Lower lobe of right lung (tissue), 2 donors: ENCODE results near the gene CDC42SE2. TPM values are rescaled to one million over a fixed set of nuclear protein-coding genes. Genes with fewer than 3 reads are reported as not detected.
"Not testable (repeated sequence)": the region's sequence is repeated elsewhere in the genome, so short reads cannot be mapped to it uniquely, and the experiment has no call there.

ENCODE experiments used
- ATAC-seq, 2 donors: fragments of 200-7000 bp; cut with Tn5 transposase; one replicate each; pipeline ENCODE4 v1.9.1; 2020 to 2022; ENCODE audit warnings: mild to moderate bottlenecking in 2 of 2, moderate library complexity in 2 of 2
- DNase-seq: peaks from one replicate; pipeline ENCODE4 v3.0.0-alpha.2; 2020
- H3K27ac ChIP-seq: fragments of 200-600 bp; one replicate; pipeline ENCODE4 v1.8.0; 2022
- H3K27me3 ChIP-seq: fragments of 200-600 bp; one replicate; pipeline ENCODE4 v1.8.0; 2022; ENCODE audit warnings: low read depth
- H3K36me3 ChIP-seq: fragments of 200-600 bp; one replicate; pipeline ENCODE4 v1.8.0; 2022; ENCODE audit warnings: mild to moderate bottlenecking
- H3K4me1 ChIP-seq: fragments of 200-600 bp; one replicate; pipeline ENCODE4 v1.8.0; 2022
- H3K4me3 ChIP-seq: fragments of 200-600 bp; one replicate; pipeline ENCODE4 v1.8.0; 2022; ENCODE audit warnings: mild to moderate bottlenecking
- H3K9me3 ChIP-seq: fragments of 200-600 bp; one replicate; pipeline ENCODE4 v1.8.0; 2022
- CTCF ChIP-seq: fragments of 200-600 bp; IDR thresholded peaks from one replicate; pipeline ENCODE4 v1.8.0; 2022; ENCODE audit warnings: antibody characterized with exemption, mild to moderate bottlenecking
- intact Hi-C: fragments of 100-400 bp; cut with DNase I; formaldehyde crosslinking; loops from one replicate; pipeline ENCODE4 v1.11.0; 2022
- total RNA-seq: library from RNA; stranded (reverse); fragmentation: NEBNext Ultra II Directional; extraction: Animal tissue kit (Norgen Biotek cat#: 25700); gene quantifications from one replicate; pipeline ENCODE4 v1.2.1, GENCODE V29; 2021
- donor health status: DM: no; HTN: yes; CAD: no; lungs with severe emphysema.

Gene CDC42SE2
- total RNA-seq, 1 donor from 2014 or later = 38.7 TPM

DNA sequence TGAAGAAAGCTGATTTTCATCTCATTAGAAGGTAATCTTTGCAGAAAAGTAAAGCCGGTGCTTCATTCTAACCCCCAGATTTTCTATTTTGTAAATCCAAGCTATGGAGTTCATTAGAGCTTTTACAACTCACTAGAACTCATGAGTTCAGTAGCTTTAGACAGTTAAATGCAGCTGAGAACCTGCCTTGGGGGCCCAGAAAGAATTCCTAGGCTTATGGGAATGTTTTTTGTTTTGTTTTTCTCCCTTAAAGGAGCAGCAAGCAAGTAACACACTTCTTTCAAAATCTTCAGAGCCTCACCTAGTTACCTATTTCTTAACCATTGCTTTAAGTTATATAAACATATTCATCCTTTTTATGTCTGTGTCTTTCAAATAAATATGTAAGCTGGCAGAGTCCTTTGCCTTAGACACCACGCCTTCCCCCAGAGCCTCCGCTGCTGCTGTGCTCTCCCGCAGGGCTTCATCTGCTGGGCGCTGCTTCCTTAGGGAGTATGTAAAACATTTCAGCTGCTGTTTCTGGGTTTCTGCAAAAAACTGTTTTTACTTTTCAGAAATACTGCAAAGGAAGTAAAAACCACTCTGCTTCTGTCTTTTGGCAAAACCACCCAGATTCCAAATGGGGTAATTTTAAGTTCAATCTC lies 132.9 kb downstream of the CDC42SE2 start:
- Histone ChIP-seq H3K27me3 (no peaks in the 10 kb centered on the region), H3K9me3 (no peaks in the 10 kb centered on the region), H3K36me3 (peaks cover 51% of the 10 kb centered on the region), H3K4me3 (no peak overlapping the region), H3K27ac (no peak overlapping the region), H3K4me1 (peaks cover 15% of the 10 kb centered on the region)
- intact Hi-C loops = no loop called here
- DNase-seq (no peak), ATAC-seq (no peak)
- TF ChIP-seq CTCF = no peak

GRCh38 chr5:131399007-131399406 lies 135.2 kb downstream of the CDC42SE2 start:
- peaks cover 32% of the 10 kb centered on the region for H3K36me3 ChIP-seq
- H3K9me3 ChIP-seq, H3K27ac ChIP-seq, H3K4me3 ChIP-seq, intact Hi-C loops, H3K27me3 ChIP-seq, DNase-seq, ATAC-seq, H3K4me1 ChIP-seq: not testable (repeated sequence)

GRCh38 chr5:131400585-131400984 lies 136.7 kb downstream of the CDC42SE2 start:
- Histone ChIP-seq H3K36me3 (peaks cover 22% of the 10 kb centered on the region), H3K4me3 (no peak overlapping the region), H3K9me3 (no peaks in the 10 kb centered on the region), H3K27me3 (no peaks in the 10 kb centered on the region), H3K4me1 (no peaks in the 10 kb centered on the region), H3K27ac (no peak overlapping the region)
- ATAC-seq (no peak), DNase-seq (no peak)
- intact Hi-C loops = no loop called here
- TF ChIP-seq CTCF = no peak

DNA sequence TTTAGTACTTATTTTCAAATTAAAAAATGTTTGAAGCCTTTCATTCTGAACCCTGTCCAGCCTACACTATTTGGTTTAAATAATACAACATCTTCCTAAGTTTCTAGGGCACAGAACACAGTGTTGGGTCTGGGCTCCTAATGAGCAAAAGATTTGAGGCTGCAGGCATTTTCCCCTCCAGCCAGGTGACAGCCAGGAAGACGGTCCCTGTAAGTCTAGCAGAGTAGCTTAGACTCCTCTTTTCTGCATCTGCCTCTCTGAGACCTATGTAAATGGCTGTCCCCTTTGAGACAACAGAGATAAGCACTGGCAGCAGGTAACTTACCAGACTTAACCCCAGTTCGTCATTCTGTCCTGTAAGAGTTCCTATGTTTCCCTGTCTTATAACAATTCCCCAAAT lies 141.8 kb downstream of the CDC42SE2 start:
- H3K27ac ChIP-seq = no peak overlapping the region
- H3K9me3 ChIP-seq = no peaks in the 10 kb centered on the region
- H3K27me3 ChIP-seq = no peaks in the 10 kb centered on the region
- DNase-seq = no peak
- H3K4me1 ChIP-seq = no peaks in the 10 kb centered on the region
- intact Hi-C loops = no loop called here
- peaks cover 22% of the 10 kb centered on the region for H3K36me3 ChIP-seq
- no peak for TF ChIP-seq CTCF
- H3K4me3 ChIP-seq = no peak overlapping the region
- ATAC-seq = no peak

GRCh38 chr5:131406076-131406475 lies 142.2 kb downstream of the CDC42SE2 start:
- ATAC-seq (no peak), DNase-seq (no peak)
- intact Hi-C loops = no loop called here
- TF ChIP-seq CTCF = no peak
- Histone ChIP-seq H3K9me3 (no peaks in the 10 kb centered on the region), H3K27me3 (no peaks in the 10 kb centered on the region), H3K4me1 (no peaks in the 10 kb centered on the region), H3K27ac (no peak overlapping the region), H3K36me3 (peaks cover 22% of the 10 kb centered on the region), H3K4me3 (no peak overlapping the region)

DNA sequence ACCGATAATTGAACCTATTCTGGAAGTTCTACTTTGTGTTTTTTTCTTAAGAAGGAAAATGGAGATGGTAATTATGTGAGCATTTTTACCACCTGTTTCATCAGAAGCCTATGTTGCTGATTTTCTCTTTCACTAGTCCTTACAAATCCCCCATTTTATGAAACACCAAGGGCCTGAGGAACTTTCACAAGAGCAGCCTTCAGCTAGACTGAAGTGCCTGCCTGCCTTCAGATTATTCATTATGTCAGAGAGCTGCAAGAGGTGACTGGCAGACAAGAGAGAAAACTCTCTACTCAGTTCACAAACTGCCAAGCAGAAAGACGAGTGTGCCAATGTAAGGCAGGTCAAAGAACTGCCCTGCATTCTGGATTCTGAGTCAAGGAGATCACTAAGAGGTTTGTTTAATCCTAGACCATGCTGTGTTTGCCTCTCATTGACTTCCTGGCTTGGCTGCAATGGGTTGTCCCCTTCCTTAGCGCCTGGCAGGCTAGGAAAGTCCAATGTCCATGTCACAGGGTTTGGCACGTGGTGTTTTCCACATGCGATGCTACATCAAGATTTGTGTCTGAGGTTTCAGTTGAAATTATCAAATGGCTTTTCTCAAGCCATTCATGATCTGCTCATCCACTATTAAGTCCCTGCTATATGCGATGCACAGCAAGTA lies 143.3 kb downstream of the CDC42SE2 start:
- H3K4me3 ChIP-seq = no peak overlapping the region
- no peak for ATAC-seq

More for the DNA sequence above, 143.3 kb downstream of the CDC42SE2 start:
- Histone ChIP-seq H3K36me3 (peaks cover 22% of the 10 kb centered on the region), H3K27ac (no peak overlapping the region), H3K9me3 (no peaks in the 10 kb centered on the region), H3K27me3 (no peaks in the 10 kb centered on the region), H3K4me1 (no peaks in the 10 kb centered on the region)
- DNase-seq = no peak
- intact Hi-C loops = no loop called here
- TF ChIP-seq CTCF = no peak
